ENCODE data around the gene ARID1B. TPM values are rescaled to one million over a fixed set of nuclear protein-coding genes. Genes with fewer than 3 reads are reported as not detected.
A peak's percentile ranks its signal among the peaks of the same experiment; 100 is the strongest.

The ARID1B gene
- total RNA-seq, 5 donors from 2014 or later (not counting 1 experiment from before 2014, with no cell fraction given), result 103 to 161 (median 108) TPM

DNA sequence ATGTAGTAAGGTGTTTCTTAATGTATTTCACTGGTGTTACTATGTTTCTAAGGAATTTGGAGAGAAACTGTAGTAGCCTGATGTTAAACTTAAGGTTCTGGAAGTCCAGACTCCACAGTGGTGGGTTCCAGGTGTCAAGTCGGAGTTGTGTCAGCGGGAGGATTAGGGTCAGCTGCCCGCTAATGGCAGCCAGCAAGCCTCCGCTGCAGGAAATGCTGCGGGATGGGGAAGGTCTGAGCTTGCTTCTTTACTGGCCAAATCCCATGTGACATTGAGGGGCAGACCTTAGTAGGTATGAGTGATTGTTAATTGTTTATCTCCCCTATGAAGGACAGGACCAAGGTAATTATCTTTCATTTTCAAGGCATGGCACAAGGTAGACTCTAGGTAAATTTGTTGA, 3.7 kb upstream of the ARID1B start:
- no peaks in the 10 kb centered on the region for H3K36me3 Mint-ChIP-seq
- H3K4me1 ChIP-seq (ENCODE audit: control insufficient read depth in 1 of 2, extremely low read depth in 1 of 2, insufficient read depth in 2 of 2, low read length in 2 of 2), result peaks cover 3 to 13% of the 10 kb centered on the region in 2 experiments
- ChIA-PET CTCF (no interaction called here), POLR2A (no interaction called here)
- DNase-seq (no peak), ATAC-seq (replicated peaks in 1 of 4) (no peak)
- H3K9me3 Mint-ChIP-seq, result no peaks in the 10 kb centered on the region
- 97% methylated on average over 4 of the region's 5 CpGs for WGBS (ENCODE audit: insufficient coverage)
- no peaks in the 10 kb centered on the region for H3K36me3 ChIP-seq (ENCODE audit: control insufficient read depth in 2 of 2, extremely low read depth in 1 of 2, insufficient read depth in 1 of 2, low read length in 1 of 2)
- no peak overlapping the region for H3K4me3 Mint-ChIP-seq
- H3K27ac Mint-ChIP-seq, result no peak overlapping the region
- H3K27me3 ChIP-seq (replicated peaks in 1 of 2; ENCODE audit: control insufficient read depth in 2 of 2, extremely low read depth in 1 of 2, insufficient read depth in 2 of 2, low read length in 1 of 2), result no peaks in the 10 kb centered on the region
- H3K9me3 ChIP-seq, result no peaks in the 10 kb centered on the region
- no peaks in the 10 kb centered on the region for H3K27me3 Mint-ChIP-seq
- H3K4me3 ChIP-seq (ENCODE audit: control insufficient read depth in 1 of 2, extremely low read depth in 1 of 2, low read length in 1 of 2), result no peak overlapping the region
- H3K4me1 Mint-ChIP-seq, result peaks cover 21 to 24% (median 22%) of the 10 kb centered on the region in 3 donors
- H3K27ac ChIP-seq (ENCODE audit: low read length), result no peak overlapping the region

DNA sequence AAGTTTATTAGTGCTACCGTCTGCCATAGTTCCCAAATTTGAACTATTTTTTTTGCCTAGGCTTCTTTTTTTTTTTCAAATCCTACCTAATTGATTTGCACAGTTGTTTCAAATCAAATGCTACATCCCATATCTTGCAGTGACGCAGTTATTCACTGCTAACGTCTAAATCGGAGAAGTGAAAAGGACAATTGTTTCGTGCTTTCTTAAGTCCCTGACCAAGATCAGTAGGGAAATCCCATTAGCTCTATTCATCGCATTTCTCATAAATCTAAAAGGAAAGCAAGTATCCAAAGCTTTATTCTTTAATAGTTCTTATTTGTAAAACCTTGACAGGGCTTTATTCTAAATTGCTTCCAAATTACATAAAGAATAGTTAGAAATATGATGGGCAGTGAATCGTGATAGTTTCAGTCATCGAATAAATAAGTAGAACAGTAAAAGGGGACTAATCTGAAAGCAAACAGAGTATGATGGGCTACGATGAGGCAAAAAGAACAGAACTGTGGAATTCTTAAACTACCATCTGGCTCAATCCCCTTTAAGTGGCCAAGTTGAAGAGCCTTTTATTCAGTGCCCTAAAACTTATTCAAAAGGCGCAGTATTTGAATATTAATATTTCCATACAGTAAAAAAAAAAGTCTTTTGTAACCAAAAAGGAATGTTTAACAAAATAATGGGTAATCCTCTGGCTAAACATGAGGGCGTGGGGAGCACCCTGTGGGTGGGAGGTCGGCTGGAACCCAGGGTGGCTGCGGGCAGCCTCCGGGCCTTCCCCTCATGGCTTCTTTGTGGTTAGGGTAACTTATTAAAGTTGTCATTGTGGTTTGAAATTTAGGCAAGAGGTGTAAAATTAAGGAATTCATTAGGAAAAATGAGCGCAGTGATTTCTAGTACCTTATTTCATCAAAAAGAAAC, 3.0 kb upstream of the ARID1B start:
- H3K27ac Mint-ChIP-seq, result no peak overlapping the region
- no peaks in the 10 kb centered on the region for H3K36me3 Mint-ChIP-seq
- Histone ChIP-seq H3K4me3 (ENCODE audit: control insufficient read depth in 1 of 2, extremely low read depth in 1 of 2, low read length in 1 of 2) (no peak overlapping the region), H3K9me3 (no peaks in the 10 kb centered on the region), H3K36me3 (ENCODE audit: control insufficient read depth in 2 of 2, extremely low read depth in 1 of 2, insufficient read depth in 1 of 2, low read length in 1 of 2) (no peaks in the 10 kb centered on the region), H3K4me1 (ENCODE audit: control insufficient read depth in 1 of 2, extremely low read depth in 1 of 2, insufficient read depth in 2 of 2, low read length in 2 of 2) (peaks cover 3 to 13% of the 10 kb centered on the region in 2 experiments), H3K27ac (ENCODE audit: low read length) (no peak overlapping the region), H3K27me3 (replicated peaks in 1 of 2; ENCODE audit: control insufficient read depth in 2 of 2, extremely low read depth in 1 of 2, insufficient read depth in 2 of 2, low read length in 1 of 2) (no peaks in the 10 kb centered on the region)
- WGBS (ENCODE audit: insufficient coverage), result 40% methylated on average over 4 of the region's 15 CpGs
- H3K27me3 Mint-ChIP-seq, result no peaks in the 10 kb centered on the region
- CTCF ChIA-PET, result no interaction called here
- POLR2A ChIA-PET, result no interaction called here
- no peak overlapping the region for H3K4me3 Mint-ChIP-seq
- no peak for ATAC-seq (replicated peaks in 1 of 4)
- no peaks in the 10 kb centered on the region for H3K9me3 Mint-ChIP-seq
- H3K4me1 Mint-ChIP-seq, result peaks cover 21 to 24% (median 22%) of the 10 kb centered on the region in 3 donors
- no peak for DNase-seq

- peaks cover 21 to 24% (median 22%) of the 10 kb centered on the region in 3 donors for H3K4me1 Mint-ChIP-seq
- Histone ChIP-seq H3K9me3 (no peaks in the 10 kb centered on the region), H3K4me1 (ENCODE audit: control insufficient read depth in 1 of 2, extremely low read depth in 1 of 2, insufficient read depth in 2 of 2, low read length in 2 of 2) (peaks cover 3 to 15% of the 10 kb centered on the region in 2 experiments), H3K27me3 (replicated peaks in 1 of 2; ENCODE audit: control insufficient read depth in 2 of 2, extremely low read depth in 1 of 2, insufficient read depth in 2 of 2, low read length in 1 of 2) (no peaks in the 10 kb centered on the region), H3K4me3 (ENCODE audit: control insufficient read depth in 1 of 2, extremely low read depth in 1 of 2, low read length in 1 of 2) (no peak overlapping the region), H3K36me3 (ENCODE audit: control insufficient read depth in 2 of 2, extremely low read depth in 1 of 2, insufficient read depth in 1 of 2, low read length in 1 of 2) (no peaks in the 10 kb centered on the region), H3K27ac (ENCODE audit: low read length) (no peak overlapping the region)
- ChIA-PET CTCF (interaction anchor here in 1 of 2 donors (0.6 kb wide), 1 partner anchor 423 kb away, joined by 4 read pairs; no protein-coding TSS in a partner anchor), POLR2A (no interaction called here)
- peak overlapping the region; percentile 23 for H3K27ac Mint-ChIP-seq
- 40% methylated on average over 1 of the region's 5 CpGs for WGBS (ENCODE audit: insufficient coverage)
- no peak overlapping the region for H3K4me3 Mint-ChIP-seq
- no peaks in the 10 kb centered on the region for H3K27me3 Mint-ChIP-seq
- H3K9me3 Mint-ChIP-seq, result no peaks in the 10 kb centered on the region
- ATAC-seq (replicated peaks in 1 of 4) (no peak), DNase-seq (no peak)
- no peaks in the 10 kb centered on the region for H3K36me3 Mint-ChIP-seq
Observed at GRCh38 chr6:156774863-156775405, 2.2 kb upstream of the ARID1B start.

DNA sequence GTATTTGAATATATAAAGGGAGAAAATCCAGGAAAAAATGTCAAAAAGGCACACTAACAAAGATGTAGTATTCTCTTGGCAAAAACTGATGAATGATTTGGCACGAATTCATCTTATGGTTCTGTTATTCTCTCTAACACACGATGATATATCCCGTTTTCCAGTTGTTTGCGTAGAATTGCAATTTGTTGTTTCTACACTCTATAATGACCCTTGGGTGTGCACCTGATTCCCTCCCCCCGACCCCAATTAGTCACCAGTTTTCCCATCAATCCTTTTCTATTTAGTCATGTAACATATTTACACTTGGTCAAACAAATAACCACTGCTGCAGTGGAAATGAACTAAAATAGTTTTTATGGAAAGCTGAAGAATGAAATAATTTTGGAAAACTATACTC, 1.5 kb upstream of the ARID1B start:
- Histone ChIP-seq H3K4me3 (ENCODE audit: control insufficient read depth in 1 of 2, extremely low read depth in 1 of 2, low read length in 1 of 2) (no peak overlapping the region), H3K4me1 (ENCODE audit: control insufficient read depth in 1 of 2, extremely low read depth in 1 of 2, insufficient read depth in 2 of 2, low read length in 2 of 2) (peaks cover 3 to 22% of the 10 kb centered on the region in 2 experiments), H3K27ac (ENCODE audit: low read length) (peak overlapping the region; percentile 98), H3K9me3 (no peaks in the 10 kb centered on the region), H3K36me3 (ENCODE audit: control insufficient read depth in 2 of 2, extremely low read depth in 1 of 2, insufficient read depth in 1 of 2, low read length in 1 of 2) (no peaks in the 10 kb centered on the region), H3K27me3 (replicated peaks in 1 of 2; ENCODE audit: control insufficient read depth in 2 of 2, extremely low read depth in 1 of 2, insufficient read depth in 2 of 2, low read length in 1 of 2) (no peaks in the 10 kb centered on the region)
- ATAC-seq (replicated peaks in 1 of 4) (no peak), DNase-seq (no peak)
- 96% methylated on average over 4 of the region's 5 CpGs for WGBS (ENCODE audit: insufficient coverage)
- Mint-ChIP-seq H3K9me3 (no peaks in the 10 kb centered on the region), H3K27ac (peak overlapping the region; percentile 69), H3K36me3 (no peaks in the 10 kb centered on the region), H3K4me1 (peaks cover 23 to 32% (median 27%) of the 10 kb centered on the region in 3 donors), H3K4me3 (no peak overlapping the region), H3K27me3 (no peaks in the 10 kb centered on the region)
- ChIA-PET CTCF (interaction anchor here (0.6 to 1.9 kb wide), 8 partner anchors 12 to 424 kb away, joined by 3 to 10 read pairs (median 5); no protein-coding TSS in a partner anchor), POLR2A (interaction anchor here in 1 of 2 donors (0.6 kb wide), 1 partner anchor 143 kb away, joined by 3 read pairs; no protein-coding TSS in a partner anchor)

DNA sequence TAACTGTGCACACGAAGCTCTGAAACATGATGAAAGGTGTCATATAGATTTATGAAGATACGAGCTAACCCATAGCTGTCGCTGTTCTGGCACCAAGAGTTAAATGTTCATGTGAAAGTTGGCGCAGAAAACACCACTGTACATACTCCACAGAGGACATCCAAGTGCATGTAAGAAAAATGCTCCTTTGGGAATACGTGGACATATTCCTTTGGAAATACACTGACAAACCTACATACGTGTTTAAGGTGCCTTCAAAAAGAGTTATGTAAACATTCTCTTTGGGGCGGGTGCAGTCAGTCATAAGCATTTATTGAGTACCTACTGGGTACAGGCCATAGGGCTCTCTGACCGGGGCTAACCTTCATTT, 723 bp upstream of the ARID1B start:
- Mint-ChIP-seq H3K4me3 (peak overlapping the region; percentile 90 to 95 (median 93)), H3K36me3 (no peaks in the 10 kb centered on the region), H3K4me1 (peaks cover 30 to 39% (median 33%) of the 10 kb centered on the region in 3 donors), H3K9me3 (no peaks in the 10 kb centered on the region), H3K27ac (peak overlapping the region; percentile 96 to 99), H3K27me3 (no peaks in the 10 kb centered on the region)
- ChIA-PET CTCF (interaction anchor here (0.5 to 1.9 kb wide), 7 partner anchors 11 to 379 kb away, joined by 3 to 10 read pairs (median 6); no protein-coding TSS in a partner anchor), POLR2A (interaction anchor here in 1 of 2 donors (0.6 to 1.4 kb wide), 2 partner anchors 56 to 142 kb away, joined by 3 read pairs; no protein-coding TSS in a partner anchor)
- Histone ChIP-seq H3K9me3 (no peaks in the 10 kb centered on the region), H3K4me1 (ENCODE audit: control insufficient read depth in 1 of 2, extremely low read depth in 1 of 2, insufficient read depth in 2 of 2, low read length in 2 of 2) (peaks cover 3 to 29% of the 10 kb centered on the region in 2 experiments), H3K27me3 (replicated peaks in 1 of 2; ENCODE audit: control insufficient read depth in 2 of 2, extremely low read depth in 1 of 2, insufficient read depth in 2 of 2, low read length in 1 of 2) (no peaks in the 10 kb centered on the region), H3K36me3 (ENCODE audit: control insufficient read depth in 2 of 2, extremely low read depth in 1 of 2, insufficient read depth in 1 of 2, low read length in 1 of 2) (no peaks in the 10 kb centered on the region), H3K4me3 (ENCODE audit: control insufficient read depth in 1 of 2, extremely low read depth in 1 of 2, low read length in 1 of 2) (peak overlapping the region; percentile 72 to 85), H3K27ac (ENCODE audit: low read length) (peak overlapping the region; percentile 98)
- WGBS (ENCODE audit: insufficient coverage), result no CpG with 5 or more reads among the region's 8 CpGs
- DNase-seq (peak in 10 of 35 experiments; percentile 3 to 66 (median 18)), ATAC-seq (replicated peaks in 1 of 4) (no peak)

Data from T-cell (primary cell).